T47D (cell line): ENCODE measurements around the gene FAM90A26.
"Not testable (repeated sequence)": the region's sequence is repeated elsewhere in the genome, so short reads cannot be mapped to it uniquely, and the experiment has no call there.

ENCODE experiments used
- DNase-seq, 2 experiments: peaks; one replicate each; pipeline versions ENCODE4 v3.0.0 to v3.0.0-alpha.2; 2011 to 2012; ENCODE audit warnings: low read depth in 1 of 2, low spot score in 1 of 2
- in situ Hi-C: cut with HindIII; loops from 2 replicates; pipeline ENCODE4 v1.10.0; 2016; ENCODE audit warnings: low sequenced_read_pairs, low pct_unique_long_range_greater_than_20kb

FAM90A26 gene

DNA sequence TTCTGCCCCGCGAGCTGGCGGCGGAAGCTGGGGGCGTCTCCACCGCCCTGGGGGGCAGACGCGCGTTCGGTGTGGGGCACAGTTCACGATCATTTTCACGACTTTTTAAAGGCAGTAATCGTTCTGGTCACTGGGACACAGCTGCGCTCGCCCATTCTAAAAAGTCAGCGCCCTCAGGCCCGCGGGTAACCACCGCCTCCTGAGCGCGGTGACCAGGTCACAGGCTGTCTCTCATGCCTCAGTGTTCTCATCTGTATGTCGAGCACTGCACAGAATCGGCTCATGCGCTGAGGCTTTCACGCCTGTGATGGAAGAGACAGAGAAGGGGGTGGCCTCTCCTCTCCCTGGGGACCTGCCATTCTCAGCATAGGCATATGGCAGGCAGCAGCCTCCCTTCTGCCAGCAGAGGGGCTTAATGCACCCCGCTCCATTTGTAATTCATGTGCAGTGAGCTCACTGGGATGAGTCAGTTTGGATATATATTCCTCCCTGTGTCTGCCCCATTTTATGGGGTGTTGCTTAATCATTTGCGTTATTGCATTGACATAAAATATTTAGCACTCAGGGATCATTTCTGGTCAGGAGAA, 16.5 kb upstream of the FAM90A26 start:
- DNase-seq = peak in 1 of 2 experiments; percentile 6
- in situ Hi-C loops = not testable (repeated sequence)

DNA sequence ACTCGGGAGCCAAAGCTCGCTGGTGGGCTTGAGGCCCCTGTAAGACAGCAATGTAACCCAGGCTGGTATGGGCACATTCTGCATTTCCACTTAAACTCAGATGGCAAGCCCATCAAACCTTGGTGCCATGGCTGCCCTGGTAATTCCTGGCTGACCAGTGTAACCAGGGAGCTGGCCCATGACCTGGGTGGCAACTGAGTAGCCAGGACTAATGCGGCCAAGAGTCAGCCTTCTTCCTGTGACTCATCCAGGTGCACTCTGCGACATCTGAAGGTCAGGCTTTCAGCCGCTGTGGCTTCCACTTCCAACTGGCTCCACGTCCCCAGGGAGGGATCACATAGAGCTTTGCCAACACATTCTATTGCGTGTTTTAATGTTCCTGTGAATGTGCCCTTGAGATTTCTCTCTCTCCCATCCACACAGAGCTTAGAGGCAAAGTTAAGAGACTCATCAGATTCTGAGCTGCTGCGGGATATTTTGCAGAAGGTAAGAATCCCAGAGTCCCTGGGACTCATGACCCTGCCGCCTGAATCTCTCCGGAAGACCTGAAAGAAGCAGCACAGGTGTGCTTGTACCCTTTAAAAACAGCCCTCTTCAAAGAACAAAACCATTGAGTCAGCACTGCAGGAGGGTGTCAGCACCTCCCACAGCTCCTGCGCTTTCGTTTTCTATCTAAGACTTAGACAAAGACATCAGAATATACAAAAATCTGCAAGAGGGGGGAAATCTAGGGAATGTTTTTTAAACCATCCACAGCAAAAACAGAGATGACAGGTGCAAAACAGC, 14.9 kb upstream of the FAM90A26 start:
- in situ Hi-C loops, DNase-seq: not testable (repeated sequence)

DNA sequence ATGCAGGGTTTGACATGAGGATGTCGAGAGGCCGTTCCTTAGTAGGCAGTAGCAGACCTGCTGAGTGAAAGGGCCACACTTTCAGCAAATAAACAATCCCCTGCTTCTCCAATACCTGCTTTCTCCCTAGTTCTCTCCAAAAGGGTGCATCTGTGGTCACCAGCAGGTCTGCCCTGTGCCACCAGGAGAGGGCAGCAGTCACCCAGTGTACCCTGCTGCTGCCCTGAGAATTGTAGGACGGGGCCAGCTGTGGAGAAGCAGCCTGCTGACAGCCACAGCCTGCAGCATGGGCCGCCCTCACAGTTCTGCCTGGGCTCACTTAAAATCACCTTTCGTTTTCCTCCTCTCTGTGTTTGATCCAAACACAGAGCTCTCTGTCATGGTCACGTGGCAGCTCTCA, 11.8 kb upstream of the FAM90A26 start:
- DNase-seq, in situ Hi-C loops: not testable (repeated sequence)

DNA sequence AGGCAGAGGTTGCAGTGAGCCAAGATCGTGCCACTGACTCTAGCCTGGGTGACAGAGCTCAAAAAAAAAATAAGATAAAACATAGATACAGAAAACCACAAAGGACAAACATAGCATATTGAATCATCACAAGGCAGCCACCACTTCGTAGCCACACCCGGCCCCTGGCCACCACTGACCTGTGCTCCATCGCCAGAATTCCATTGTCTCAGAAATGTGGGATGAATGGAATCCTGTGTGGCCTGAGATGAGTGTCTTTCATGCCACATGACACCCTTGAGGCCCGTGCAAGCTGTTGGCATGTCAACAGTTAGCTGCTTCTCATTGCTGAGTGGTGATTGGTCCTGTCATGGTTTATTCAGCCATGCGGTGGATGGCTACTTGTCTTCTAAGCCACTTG, 10.2 kb upstream of the FAM90A26 start:
- in situ Hi-C loops, DNase-seq: not testable (repeated sequence)

DNA sequence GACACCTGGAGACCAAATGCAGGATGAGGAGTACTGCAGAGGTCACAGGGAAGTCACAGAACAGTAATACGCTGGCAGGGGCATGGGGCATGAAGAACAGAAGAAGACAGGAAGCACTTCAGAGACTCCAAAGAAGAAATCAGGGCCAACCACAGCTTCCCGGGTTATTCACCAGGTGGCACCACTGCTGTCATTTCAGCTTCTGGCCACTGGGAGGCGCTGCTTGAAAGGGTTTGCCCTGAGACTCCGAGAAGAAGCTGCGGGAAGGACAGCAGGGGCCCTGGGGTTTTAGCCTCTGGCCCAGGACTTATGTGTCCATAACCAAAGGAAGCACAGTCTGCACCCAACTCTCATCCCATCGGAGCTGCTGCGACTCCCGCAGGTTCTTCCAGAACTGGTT, 4.2 kb upstream of the FAM90A26 start:
- DNase-seq, in situ Hi-C loops: not testable (repeated sequence)

DNA sequence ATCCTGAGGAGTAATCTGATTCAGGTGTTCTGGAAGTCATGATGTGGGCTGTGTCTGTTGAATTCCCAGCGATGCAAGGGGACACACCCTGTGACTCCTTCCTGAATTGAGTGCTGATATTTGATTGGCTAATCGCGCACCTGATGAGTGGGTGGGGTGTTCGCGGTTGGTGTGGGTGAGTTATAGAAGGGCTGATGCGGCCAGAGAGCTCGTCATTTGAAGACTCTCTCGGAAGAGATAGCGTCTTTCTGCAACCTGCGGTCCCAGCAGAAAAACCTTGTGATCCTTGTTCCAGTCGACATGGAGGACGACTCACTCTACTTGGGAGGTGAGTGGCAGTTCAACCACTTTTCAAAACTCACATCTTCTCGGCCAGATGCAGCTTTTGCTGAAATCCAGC, 40.1 kb downstream of the FAM90A26 start, which contains the start of gene USP17L10:
USP17L10 (plus strand) TSS at position 301 of the 400 bp plus-strand sequence; CDS start at position 301, 0 bp downstream.
- in situ Hi-C loops = not testable (repeated sequence)

DNA sequence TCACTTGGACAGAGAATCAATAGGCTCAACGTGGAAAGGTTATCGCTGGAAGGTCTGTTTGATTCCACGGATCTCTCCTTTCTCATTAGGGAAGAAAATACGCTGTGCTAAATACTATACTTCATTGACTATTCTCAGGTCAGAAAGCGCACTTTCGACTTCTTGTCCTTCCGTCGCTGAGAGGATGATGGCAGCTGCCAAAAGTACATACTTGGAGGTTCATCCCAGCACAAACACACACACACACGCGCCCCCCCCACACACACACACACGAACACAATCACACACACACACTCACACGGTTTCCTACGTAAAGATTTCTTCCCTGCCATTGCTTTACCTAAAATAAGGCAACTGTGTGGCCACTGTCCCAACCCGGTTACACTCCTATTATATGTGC, 44.5 kb downstream of the FAM90A26 start:
- in situ Hi-C loops = not testable (repeated sequence)

More for the DNA sequence above, 40.1 kb downstream of the FAM90A26 start, which contains the start of gene USP17L10:
- not testable (repeated sequence) for DNase-seq

DNA sequence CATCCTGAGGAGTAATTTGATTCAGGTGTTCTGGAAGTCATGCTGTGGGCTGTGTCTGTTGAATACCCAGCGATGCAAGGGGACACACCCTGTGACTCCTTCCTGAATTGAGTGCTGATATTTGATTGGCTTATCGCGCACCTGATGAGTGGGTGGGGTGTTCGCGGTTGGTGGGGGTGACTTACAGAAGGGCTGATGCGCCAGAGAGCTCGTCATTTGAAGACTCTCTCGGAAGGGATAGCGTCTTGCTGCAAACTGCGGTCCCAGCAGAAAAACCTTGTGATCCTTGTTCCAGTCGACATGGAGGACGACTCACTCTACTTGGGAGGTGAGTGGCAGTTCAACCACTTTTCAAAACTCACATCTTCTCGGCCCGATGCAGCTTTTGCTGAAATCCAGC, 44.9 kb downstream of the FAM90A26 start, which contains the start of gene USP17L11:
USP17L11 (plus strand) TSS at position 301 of the 400 bp plus-strand sequence; CDS start at position 301, 0 bp downstream.
- in situ Hi-C loops = not testable (repeated sequence)

More for the DNA sequence above, 44.5 kb downstream of the FAM90A26 start:
- not testable (repeated sequence) for DNase-seq

DNA sequence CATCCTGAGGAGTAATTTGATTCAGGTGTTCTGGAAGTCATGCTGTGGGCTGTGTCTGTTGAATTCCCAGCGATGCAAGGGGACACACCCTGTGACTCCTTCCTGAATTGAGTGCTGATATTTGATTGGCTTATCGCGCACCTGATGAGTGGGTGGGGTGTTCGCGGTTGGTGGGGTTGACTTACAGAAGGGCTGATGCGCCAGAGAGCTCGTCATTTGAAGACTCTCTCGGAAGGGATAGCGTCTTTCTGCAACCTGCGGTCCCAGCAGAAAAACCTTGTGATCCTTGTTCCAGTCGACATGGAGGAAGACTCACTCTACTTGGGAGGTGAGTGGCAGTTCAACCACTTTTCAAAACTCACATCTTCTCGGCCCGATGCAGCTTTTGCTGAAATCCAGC, 49.6 kb downstream of the FAM90A26 start, which contains the start of gene USP17L12:
USP17L12 (plus strand) TSS at position 301 of the 400 bp plus-strand sequence; CDS start at position 301, 0 bp downstream.
- DNase-seq, in situ Hi-C loops: not testable (repeated sequence)

More for the DNA sequence above, 44.9 kb downstream of the FAM90A26 start, which contains the start of gene USP17L11:
- not testable (repeated sequence) for DNase-seq

DNA sequence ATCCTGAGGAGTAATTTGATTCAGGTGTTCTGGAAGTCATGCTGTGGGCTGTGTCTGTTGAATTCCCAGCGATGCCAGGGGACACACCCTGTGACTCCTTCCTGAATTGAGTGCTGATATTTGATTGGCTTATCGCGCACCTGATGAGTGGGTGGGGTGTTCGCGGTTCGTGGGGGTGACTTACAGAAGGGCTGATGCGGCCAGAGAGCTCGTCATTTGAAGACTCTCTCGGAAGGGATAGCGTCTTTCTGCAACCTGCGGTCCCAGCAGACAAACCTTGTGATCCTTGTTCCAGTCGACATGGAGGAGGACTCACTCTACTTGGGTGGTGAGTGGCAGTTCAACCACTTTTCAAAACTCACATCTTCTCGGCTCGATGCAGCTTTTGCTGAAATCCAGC, 54.4 kb downstream of the FAM90A26 start, which contains the start of gene USP17L13:
USP17L13 (plus strand) TSS at position 301 of the 400 bp plus-strand sequence; CDS start at position 301, 0 bp downstream.
- in situ Hi-C loops, DNase-seq: not testable (repeated sequence)
